GM12878 (cell line): ENCODE data around the gene EIF5A.
A peak's percentile ranks its signal among the peaks of the same experiment; 100 is the strongest.

ENCODE experiments used
- EGR1 ChIP-seq, 2 experiments: IDR thresholded peaks; 1 replicate in 1 of 2; 2 replicates in 1 of 2; pipeline ENCODE4 v1.6.1; 2011 to 2012; ENCODE audit warnings: low read depth in 2 of 2, low read length in 2 of 2, borderline replicate concordance in 1 of 2, mild to moderate bottlenecking in 1 of 2, moderate library complexity in 1 of 2
- ESRRA ChIP-seq: IDR thresholded peaks from 2 replicates; pipeline ENCODE4 v1.6.1; 2012; ENCODE audit warnings: mild to moderate bottlenecking, low read length, improper control_type of control experiment
- ETV6 ChIP-seq, 2 experiments: fragments of 450-650 bp in 1 of 2; IDR thresholded peaks in 1 of 2; conservative IDR thresholded peaks in 1 of 2; 2 replicates each; pipeline ENCODE4 v1.6.1; 2014; ENCODE audit warnings: antibody characterized with exemption in 1 of 2, borderline replicate concordance in 1 of 2, low read depth in 1 of 2, mild to moderate bottlenecking in 1 of 2, moderate library complexity in 1 of 2
- MYC ChIP-seq: IDR thresholded peaks from 2 replicates; pipeline ENCODE4 v1.6.1; 2011; ENCODE audit warnings: mild to moderate bottlenecking, low read length, moderate library complexity, inconsistent platforms; ENCODE audit not compliant: insufficient read depth, insufficient replicate concordance, insufficient read length, severe bottlenecking
- POLR2A ChIP-seq: IDR thresholded peaks from 2 replicates; pipeline ENCODE4 v1.6.1; 2011; ENCODE audit warnings: low read depth, mild to moderate bottlenecking, low read length
- POLR2AphosphoS2 ChIP-seq: IDR thresholded peaks from 2 replicates; pipeline ENCODE4 v1.6.1; 2011; ENCODE audit warnings: low read depth, mild to moderate bottlenecking, low read length, improper control_type of control experiment, moderate library complexity
- POLR2AphosphoS5 ChIP-seq: IDR thresholded peaks from 2 replicates; pipeline ENCODE4 v1.6.1; 2011; ENCODE audit warnings: mild to moderate bottlenecking, low read length, inconsistent platforms
- RAD21 ChIP-seq: IDR thresholded peaks from 2 replicates; pipeline ENCODE4 v1.6.1; 2011; ENCODE audit warnings: mild to moderate bottlenecking, low read depth, low read length, moderate library complexity; ENCODE audit not compliant: insufficient read depth
- TAF1 ChIP-seq: IDR thresholded peaks from 2 replicates; pipeline ENCODE4 v1.6.1; 2011; ENCODE audit warnings: mild to moderate bottlenecking, low read depth, low read length, borderline replicate concordance
- YY1 ChIP-seq: IDR thresholded peaks from 2 replicates; pipeline ENCODE4 v1.6.1; 2011; ENCODE audit warnings: low read depth, mild to moderate bottlenecking, low read length
- TF ChIP-seq, protein P1 (sequence below): IDR thresholded peaks from 2 replicates; pipeline ENCODE4 v1.6.1; 2012; ENCODE audit warnings: low read depth, low read length, improper control_type of control experiment
- TF ChIP-seq, protein P2 (sequence below), 3 experiments: IDR thresholded peaks in 2 of 3; conservative IDR thresholded peaks in 1 of 3; 2 replicates each; pipeline ENCODE4 v1.5.1; 2011; ENCODE audit warnings: low read depth in 3 of 3, low read length in 3 of 3, mild to moderate bottlenecking in 3 of 3, control low read depth in 2 of 3, moderate library complexity in 2 of 3, inconsistent platforms in 1 of 3, mixed read lengths in 1 of 3; ENCODE audit not compliant: control insufficient read depth in 2 of 3, insufficient read depth in 1 of 3; ENCODE audit errors: extremely low read depth in 1 of 3
- TF ChIP-seq, protein P3 (sequence below): IDR thresholded peaks from 2 replicates; pipeline ENCODE4 v1.6.1; 2012; ENCODE audit warnings: low read length, inconsistent platforms
- TF ChIP-seq, protein P4 (sequence below): fragments of 450-650 bp; IDR thresholded peaks from 2 replicates; pipeline ENCODE4 v1.6.1; 2016; ENCODE audit warnings: mild to moderate bottlenecking

DNA sequence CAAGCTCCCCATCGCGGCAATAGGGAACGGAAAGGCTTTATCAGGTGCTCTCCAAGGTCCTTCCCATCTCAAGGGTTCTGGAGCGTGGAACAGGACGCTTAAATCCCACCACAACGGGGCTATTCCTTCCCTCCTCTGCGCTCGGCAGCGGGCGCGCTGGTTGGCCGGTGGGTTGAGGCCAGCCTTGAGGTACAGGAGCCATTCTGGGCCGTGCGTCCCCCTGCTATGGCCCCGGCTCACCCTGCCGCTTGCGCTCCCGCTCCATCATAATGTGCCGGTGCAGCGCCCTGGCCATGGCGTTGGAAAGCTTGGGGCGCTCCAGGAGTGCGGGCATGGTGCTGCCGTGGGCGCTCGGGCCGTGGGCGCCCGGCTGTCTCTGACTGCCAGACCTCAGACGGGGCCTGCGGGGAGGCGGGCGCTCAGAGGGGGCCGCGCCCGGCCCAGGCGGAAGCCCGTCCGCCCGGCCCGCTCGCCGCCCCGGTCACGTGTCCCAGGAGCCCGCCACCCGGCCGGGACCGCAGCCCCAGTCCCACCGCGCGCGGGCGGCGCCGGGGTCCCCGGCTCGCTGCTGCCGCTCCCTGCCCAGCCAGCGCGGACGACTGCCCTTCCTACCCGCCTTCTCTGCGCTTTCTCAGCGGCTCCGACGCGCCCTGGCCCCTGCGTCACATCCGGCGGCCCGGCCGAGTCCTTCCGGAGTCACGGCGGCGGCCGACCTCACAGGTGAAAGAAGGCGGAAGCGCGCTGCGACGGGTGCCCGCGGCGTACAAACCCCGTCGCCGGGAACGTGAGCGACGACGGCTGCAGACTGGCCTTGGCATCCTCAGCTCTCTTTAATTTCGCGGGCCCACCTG is 7.5 kb downstream of the EIF5A start, which contains the start of gene GPS2:
- TF ChIP-seq MYC (no peak), POLR2AphosphoS5 (peak; percentile 71; the same call in 1 of the 2 replicates), ESRRA (no peak), RAD21 (no peak), POLR2A (peak; percentile 94), POLR2AphosphoS2 (peak; percentile 83; the same call in 1 of the 2 replicates), YY1 (peak; percentile 80), TAF1 (0 out of 2 replicates have a peak, but pooled peaks have one; percentile 55), EGR1 (IDR thresholded peaks at IDR 0.05; ENCODE audit: borderline replicate concordance in 1 of 2, low read depth in 2 of 2, low read length in 2 of 2) (no peak), ETV6 (conservative IDR thresholded peaks at IDR 0.05 in 1 of 2, IDR thresholded peaks at IDR 0.05 in 1 of 2; ENCODE audit: borderline replicate concordance in 1 of 2, low read depth in 1 of 2) (no peak)
- TF ChIP-seq, protein P1, sequence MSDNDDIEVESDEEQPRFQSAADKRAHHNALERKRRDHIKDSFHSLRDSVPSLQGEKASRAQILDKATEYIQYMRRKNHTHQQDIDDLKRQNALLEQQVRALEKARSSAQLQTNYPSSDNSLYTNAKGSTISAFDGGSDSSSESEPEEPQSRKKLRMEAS: peak; percentile 76; the same call in 1 of the 2 replicates
- TF ChIP-seq, protein P2, sequence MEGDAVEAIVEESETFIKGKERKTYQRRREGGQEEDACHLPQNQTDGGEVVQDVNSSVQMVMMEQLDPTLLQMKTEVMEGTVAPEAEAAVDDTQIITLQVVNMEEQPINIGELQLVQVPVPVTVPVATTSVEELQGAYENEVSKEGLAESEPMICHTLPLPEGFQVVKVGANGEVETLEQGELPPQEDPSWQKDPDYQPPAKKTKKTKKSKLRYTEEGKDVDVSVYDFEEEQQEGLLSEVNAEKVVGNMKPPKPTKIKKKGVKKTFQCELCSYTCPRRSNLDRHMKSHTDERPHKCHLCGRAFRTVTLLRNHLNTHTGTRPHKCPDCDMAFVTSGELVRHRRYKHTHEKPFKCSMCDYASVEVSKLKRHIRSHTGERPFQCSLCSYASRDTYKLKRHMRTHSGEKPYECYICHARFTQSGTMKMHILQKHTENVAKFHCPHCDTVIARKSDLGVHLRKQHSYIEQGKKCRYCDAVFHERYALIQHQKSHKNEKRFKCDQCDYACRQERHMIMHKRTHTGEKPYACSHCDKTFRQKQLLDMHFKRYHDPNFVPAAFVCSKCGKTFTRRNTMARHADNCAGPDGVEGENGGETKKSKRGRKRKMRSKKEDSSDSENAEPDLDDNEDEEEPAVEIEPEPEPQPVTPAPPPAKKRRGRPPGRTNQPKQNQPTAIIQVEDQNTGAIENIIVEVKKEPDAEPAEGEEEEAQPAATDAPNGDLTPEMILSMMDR (IDR thresholded peaks at IDR 0.05 in 2 of 3, conservative IDR thresholded peaks at IDR 0.05 in 1 of 3; ENCODE audit: control insufficient read depth in 2 of 3, extremely low read depth in 1 of 3, insufficient read depth in 1 of 3, low read depth in 3 of 3, low read length in 3 of 3): no peak
- TF ChIP-seq, protein P3, sequence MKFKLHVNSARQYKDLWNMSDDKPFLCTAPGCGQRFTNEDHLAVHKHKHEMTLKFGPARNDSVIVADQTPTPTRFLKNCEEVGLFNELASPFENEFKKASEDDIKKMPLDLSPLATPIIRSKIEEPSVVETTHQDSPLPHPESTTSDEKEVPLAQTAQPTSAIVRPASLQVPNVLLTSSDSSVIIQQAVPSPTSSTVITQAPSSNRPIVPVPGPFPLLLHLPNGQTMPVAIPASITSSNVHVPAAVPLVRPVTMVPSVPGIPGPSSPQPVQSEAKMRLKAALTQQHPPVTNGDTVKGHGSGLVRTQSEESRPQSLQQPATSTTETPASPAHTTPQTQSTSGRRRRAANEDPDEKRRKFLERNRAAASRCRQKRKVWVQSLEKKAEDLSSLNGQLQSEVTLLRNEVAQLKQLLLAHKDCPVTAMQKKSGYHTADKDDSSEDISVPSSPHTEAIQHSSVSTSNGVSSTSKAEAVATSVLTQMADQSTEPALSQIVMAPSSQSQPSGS: no peak
- TF ChIP-seq, protein P4, sequence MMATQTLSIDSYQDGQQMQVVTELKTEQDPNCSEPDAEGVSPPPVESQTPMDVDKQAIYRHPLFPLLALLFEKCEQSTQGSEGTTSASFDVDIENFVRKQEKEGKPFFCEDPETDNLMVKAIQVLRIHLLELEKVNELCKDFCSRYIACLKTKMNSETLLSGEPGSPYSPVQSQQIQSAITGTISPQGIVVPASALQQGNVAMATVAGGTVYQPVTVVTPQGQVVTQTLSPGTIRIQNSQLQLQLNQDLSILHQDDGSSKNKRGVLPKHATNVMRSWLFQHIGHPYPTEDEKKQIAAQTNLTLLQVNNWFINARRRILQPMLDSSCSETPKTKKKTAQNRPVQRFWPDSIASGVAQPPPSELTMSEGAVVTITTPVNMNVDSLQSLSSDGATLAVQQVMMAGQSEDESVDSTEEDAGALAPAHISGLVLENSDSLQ: peak; percentile 53; the same call in 1 of the 2 replicates
